Activated CD4-positive, alpha-beta T cell treated with anti-CD3 and anti-CD28 coated beads, Interleukin-2, amount 50 U/mL, for 24 hours (primary cell): ENCODE data around the gene GNAL.
"Not testable (repeated sequence)": the region's sequence is repeated elsewhere in the genome, so short reads cannot be mapped to it uniquely, and the experiment has no call there.

Experiments
- DNase-seq, 2 donors: peaks; one replicate each; pipeline ENCODE4 v3.0.0-alpha.2; 2020; ENCODE audit warnings: low read depth in 1 of 2, low spot score in 1 of 2

GNAL gene

DNA sequence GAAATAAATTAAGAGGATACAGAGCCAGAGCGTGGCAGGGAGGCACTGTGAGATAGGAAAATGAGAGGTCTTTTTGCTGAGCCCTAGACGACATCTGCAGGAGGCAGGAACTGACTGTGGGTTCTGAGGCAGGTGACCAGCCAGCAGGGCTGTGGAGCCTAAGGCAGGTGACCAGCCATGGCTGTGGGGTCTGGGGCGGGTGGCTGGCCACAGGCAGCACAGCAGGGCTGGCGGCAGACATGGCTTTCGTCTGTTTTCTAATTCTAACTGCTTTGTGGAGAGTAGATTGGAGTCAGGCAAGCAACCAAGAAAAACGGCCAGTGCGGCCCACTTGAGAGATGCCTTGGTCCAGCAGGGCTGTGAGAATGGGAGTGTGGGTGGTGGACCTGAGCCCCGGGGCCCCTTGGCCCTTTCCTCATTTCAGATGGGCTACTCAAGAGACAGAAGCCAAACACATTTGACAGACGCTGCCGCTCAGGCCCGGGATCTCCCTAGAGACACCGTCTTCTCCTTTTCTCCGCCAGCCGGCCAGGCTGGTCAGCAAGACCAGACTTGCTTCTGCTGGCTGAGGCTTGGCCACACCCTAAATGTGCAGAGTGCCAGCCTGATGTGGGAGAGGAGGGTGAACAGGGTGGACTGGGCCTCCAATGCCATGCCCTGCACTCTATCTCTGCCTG, 19.7 kb upstream of the GNAL start:
- no peak for DNase-seq

DNA sequence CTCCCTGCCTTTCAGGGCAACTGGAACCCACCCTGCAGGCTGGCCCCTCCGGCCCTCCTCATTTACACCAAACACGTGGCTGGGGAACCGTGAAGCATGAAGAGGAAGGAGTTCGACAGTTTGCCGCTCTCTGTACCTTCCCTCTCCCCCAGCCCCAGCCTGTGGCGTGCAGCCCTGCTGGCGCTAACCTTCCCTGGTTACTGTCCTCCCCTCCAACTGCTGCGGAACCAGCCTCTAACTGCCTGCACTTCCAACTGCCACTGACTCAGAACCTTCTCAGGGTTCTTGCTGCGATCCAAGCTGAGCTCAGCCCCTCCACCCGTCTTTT, 19.2 kb upstream of the GNAL start:
- DNase-seq: no peak

DNA sequence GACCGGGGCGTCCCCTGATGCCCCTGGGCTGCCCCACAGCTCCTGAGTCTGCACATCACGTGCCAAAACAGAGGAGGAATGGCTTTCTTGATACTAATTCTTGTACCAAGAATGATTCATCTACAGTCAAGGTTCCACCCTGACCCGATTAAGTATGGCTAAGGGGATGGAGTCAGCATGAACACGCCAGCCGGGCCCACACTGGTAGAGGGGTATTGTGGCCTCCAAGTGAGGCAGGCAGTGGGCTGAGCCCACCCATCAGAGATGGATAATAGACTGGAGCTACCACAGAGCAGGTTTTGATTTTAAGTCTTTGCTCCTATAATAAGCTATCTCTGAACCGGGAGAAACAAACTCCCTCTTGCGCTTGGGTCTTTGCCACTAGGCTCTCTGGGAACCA, 17.9 kb upstream of the GNAL start:
- no peak for DNase-seq

DNA sequence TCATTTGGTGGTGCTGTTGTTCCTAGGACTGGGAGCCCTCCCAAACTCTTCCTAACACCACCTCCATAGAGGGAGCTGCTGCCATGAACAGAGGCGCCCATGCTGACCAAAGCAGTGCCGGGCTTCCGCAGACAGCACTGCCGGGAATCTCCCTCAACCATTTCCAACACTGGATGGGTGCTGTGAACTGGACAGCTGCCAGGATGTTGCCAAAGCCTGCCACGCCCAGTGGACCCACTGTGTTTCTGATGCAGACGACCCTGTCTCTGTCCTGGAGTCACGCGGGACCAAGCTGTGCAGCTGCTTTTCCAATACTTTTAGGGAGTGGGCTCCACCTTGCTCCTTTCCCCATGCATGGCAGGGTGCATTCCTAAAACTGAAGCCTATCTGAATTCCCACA, 16.9 kb upstream of the GNAL start:
- no peak for DNase-seq

DNA sequence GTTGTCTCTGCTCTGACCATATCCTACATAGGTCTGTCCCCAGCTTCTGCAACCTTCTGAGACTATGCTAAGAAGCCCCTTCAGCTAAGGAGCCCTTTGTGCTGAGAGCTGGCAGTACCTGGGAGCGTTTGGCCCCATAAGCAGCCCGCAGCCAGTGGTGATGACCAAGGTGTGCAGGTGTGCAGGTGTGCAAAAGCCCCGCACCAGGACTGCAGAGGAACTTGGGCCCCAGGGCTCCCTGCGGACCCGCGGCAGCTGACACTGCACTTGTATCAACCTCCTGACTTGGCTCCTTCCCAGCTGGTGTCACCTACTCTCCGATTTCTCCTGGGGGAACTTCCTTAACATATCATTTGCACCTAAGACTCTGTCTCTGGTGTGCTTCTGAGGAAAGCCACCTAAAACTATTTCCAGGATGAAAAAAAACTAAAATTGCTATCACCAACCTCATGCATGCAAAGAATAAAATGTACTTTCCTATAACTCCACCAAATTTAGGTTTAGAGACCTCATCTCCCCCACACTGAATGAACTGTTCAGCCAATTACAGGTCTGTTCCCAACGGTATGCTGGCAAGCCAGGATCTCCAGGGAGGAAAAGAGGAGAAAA, 16.1 kb upstream of the GNAL start:
- no peak for DNase-seq

DNA sequence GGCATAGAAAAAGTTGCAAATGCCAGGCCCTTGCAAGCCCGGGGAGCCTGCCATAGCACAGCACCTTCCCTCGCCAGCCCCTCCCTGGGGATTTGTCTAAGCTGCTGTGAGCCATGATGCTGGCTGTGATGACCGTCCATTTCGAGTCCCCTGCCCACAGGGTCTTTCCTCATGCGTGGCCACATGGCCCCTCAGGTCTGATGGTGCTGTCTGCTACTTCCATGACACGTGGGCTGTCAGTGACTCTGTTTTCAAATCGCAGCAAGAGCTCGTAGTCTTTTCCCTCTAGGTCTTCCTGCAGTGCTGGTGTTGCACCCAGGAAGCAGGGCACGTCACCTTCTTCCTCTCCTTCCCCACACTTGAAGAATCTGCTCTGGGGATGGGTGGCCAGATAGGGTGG, 15.5 kb upstream of the GNAL start:
- no peak for DNase-seq

DNA sequence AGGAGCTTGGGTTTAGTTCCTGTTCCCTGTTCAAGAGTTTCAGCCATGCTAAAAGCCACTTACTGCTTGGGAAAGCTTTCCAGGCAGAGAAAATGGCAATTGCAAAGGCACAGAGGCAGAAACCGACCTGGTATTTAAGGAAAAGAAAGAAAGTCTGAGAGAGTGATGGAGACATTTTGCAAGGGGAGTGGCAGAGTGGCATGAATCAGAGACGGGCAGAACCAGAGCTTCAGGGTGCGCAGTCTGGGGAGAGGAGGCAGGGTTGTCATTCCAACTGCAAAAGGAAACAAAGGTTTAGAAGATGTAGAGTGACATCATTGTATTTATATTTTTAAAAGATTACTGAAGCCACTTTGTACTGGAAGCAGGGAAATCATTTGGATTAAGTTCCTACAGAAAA, 14.9 kb upstream of the GNAL start:
- DNase-seq: no peak

DNA sequence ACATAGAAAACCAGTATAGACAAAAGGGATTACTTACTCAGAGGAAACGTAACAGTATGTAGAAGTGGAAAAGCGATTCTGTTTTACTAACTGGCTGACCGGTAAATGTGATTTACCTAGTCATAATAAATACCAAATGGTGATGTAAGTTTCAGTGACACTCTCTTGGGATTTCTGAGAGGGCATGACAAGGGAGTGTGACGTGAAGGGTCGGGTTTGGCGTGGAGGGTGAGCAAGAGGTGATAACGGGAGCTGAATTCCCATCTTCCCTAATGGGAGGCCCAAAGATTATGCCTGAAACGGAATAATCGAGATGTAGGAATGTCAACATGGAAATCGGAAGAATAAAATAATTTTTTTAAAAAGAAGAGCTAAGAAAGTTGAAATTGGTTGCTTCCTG, 12.7 kb upstream of the GNAL start:
- no peak for DNase-seq

DNA sequence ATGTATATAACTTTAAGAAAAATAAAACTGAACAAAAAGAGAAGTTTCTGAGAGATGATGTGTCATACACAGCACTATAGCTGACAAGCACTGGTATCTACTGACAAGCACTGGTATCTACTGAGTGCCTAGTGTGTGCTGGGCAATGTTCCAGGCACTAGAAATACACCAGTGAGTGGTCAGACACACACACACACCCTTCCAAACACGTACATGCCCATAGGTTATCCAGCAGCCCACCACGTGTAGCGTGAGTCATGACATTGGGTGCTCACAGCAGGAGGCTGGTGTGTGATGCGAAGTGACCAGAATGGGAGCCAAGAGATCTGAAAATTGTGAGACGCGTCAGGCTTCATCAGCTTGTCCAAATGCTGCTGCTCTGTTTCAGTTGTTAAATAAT, 12.2 kb upstream of the GNAL start:
- no peak for DNase-seq

DNA sequence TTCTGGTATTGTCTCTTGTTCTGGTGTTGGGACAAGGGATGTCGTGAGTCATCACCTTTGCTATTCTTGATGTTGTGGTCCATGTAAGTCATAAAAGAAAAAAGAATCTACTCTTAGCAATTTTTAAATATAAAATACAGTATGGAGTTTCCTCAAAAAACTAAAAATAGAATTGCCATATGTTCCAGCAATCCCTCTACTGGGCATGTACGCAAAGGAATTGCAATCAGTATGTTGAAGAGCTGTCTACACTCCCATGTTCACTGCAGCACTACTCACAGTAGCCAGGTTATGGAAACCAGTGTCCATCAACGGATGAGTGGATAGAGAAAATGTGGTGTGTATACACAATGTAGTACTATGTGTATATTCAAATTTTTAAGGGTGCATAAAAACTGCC, 10.9 kb upstream of the GNAL start:
- DNase-seq: no peak

DNA sequence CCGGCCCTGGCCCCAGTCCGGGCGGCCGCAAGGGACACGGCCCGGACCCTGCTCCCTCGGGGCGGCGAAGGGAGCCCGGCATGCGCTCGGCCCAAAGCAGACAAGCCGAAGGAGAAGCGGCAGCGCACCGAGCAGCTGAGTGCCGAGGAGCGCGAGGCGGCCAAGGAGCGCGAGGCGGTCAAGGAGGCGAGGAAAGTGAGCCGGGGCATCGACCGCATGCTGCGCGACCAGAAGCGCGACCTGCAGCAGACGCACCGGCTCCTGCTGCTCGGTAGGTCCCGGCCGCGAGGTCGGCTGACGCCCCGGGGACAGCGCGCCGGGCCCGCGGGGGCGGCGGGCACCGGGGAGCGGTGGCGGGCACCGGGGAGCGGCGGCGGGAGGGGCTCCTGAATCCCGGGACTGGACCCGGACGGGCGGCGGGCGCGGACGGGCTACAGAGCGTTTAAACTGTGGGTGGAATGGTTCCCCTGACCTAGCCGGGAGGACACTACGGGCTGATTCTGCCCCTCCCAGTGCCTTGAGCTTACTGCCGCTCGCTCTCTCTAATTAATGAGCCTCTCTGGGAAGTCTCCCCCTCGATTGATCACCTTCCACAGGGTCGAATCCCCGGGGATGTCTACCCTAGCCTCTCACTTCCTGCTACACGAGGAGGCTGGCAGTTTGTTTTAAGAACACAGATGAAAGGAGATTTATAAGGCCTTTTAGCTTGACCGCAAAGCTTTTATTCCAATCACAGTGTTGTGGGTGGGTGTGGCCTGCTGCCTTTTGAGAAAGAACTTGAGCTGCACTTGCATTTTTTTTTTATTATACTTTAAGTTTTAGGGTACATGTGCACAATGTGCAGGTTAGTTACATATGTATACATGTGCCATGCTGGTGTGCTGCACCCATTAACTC, 853 bp downstream of the GNAL start:
- DNase-seq: no peak

DNA sequence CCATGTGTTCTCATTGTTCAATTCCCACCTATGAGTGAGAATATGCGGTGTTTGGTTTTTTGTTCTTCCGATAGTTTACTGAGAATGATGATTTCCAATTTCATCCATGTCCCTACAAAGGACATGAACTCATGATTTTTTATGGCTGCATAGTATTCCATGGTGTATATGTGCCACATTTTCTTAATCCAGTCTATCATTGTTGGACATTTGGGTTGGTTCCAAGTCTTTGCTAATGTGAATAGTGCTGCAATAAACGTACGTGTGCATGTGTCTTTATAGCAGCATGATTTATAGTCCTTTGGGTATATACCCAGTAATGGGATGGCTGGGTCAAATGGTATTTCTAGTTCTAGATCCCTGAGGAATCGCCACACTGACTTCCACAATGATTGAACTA, 1.6 kb downstream of the GNAL start:
- DNase-seq: not testable (repeated sequence)

DNA sequence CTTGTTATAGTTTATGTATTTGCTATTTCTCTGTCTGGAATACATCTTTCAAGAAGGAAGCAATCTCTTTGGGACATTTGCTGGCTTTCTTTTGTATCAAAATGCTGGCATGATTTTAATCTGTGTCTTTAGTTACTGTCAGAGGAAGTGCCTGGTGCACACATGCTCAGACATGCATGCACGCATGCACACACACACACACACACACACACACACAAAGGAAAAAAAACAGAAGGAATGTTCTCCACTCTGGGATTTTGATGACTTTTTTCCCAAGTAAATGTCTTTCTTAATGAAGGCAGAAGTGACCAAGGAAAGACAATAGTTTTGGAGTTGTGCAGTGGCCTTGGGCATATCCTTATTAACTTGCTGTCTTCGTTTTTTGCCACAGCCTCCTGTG, 6.7 kb downstream of the GNAL start:
- no peak for DNase-seq

DNA sequence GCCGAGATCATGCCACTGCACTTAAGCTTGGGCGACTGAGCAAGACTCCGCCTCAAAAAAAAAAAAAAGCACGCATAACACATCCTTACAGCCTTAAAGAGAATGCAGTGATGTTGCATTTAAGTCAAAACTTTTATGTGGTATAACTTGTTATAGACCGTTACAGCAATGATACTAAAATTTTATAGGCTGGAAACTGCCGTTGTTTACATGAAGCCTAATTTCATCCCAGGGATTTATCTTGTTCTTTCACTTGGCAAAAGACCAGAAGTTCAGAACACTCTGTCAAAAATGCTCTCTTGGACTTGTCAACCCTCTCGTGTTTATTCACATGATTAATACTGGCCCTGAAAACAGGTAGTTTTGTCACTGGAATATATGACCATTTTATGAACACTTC, 7.4 kb downstream of the GNAL start:
- no peak for DNase-seq

DNA sequence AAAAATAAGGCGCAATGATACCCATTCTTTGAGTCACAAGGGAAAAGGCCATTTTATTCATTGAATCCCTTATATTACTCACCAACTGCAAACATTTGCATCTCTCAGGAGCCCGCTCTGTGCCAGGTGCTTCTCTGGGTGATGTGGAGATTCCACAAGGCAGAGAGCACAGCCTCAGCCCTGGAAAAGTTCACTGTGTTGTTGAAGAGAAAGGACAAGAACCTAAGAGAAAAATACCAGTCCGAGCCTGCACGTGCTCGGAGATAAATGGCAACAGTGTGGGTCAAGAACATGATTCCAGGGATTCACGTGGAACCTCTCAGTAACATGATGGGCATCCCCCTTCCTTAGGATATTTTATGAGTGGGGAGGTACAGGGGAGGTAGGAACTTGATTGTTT, 11.8 kb downstream of the GNAL start:
- no peak for DNase-seq

DNA sequence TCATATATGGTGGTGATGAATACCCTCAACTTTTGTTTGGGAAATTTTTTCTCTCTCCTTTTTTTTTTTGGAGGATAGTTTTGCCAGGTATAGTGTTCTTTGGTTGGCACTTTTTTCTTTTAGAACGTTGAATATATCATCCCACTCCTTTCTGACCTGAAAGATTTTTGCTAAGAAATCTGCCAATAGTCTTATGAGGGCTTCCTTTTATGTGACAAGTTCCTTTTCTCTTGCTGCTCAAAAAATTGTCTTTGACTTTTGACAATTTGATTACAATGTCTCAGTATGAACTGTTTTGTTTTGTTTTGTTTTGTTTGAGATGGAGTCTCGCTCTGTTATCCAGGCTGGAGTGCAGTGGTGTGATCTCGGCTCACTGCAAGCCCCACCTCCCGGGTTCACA, 21.5 kb downstream of the GNAL start:
- DNase-seq: no peak

DNA sequence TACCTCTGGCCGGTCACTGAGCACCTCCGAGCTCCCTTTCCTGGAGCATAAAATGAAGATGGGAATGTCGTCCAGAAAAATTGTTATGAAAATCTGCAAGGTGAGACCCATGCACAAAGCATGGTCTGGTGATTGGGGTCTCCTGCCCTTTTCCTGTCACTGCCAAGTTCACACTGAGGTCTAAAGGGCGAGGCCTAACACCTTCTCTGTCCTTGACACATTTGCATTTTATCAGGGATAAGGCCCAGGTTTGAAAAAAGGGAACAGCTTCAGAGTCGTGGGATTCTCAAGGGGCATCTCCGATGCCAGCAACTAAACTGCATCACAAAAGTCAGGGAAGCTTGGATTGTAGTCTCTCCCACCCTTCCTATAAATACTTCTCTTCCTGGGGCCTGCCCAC, 24.7 kb downstream of the GNAL start:
- DNase-seq: no peak

DNA sequence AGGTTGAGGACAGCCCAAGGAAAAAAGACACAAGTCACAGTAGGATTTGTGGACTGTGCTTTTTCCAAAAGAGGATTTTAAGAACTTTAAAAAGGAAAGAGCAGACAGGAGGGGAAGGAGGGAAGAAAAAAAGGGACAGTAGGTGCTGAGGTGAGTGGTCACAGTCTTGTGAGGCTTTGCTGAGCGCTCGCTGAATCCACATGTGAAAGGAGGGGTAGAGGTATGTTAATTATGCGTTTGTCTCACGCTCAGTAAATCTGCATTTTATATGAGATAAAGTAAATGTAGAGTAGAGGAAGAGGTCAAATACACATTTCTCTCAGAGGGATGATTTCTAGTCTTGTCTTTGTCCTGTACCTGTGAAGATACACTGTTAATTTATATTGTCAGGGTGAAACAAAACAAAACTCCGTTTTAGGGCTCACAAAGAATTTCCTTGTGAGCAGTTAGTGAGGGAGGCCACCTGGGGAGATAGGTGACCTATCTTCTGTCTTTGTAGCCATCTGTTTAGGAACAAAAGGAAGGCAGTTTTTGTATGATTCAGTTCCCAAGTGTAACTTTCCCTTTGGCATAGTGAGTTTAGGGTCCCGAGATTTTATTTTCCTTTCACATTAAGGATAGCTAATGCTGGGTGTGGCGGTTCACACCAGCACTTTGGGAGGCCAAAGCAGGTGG, 25.3 kb downstream of the GNAL start:
- no peak for DNase-seq

DNA sequence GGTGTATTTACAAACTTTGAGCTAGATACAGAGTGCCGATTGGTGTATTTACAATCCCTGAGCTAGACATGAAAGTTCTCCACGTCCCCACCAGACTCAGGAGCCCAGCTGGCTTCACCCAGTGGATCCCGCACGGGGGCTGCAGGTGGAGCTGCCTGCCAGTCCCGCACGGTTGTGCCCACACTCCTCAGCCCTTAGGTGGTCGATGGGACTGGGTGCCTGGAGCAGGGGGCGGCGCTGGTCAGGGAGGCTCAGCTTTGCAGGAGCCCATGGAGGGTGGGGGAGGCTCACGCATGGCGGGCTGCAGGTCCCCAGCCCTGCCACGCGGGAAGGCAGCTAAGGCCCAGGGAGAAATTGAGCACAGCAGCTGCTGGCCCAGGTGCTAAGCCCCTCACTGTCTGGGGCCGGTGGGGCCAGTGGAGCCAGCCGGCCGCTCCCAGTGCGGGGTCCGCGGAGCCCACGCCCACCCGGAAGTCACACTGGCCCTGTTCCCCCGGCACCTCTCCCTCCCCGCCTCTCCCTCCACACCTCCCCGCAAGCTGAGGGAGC, 27.8 kb downstream of the GNAL start:
- not testable (repeated sequence) for DNase-seq

DNA sequence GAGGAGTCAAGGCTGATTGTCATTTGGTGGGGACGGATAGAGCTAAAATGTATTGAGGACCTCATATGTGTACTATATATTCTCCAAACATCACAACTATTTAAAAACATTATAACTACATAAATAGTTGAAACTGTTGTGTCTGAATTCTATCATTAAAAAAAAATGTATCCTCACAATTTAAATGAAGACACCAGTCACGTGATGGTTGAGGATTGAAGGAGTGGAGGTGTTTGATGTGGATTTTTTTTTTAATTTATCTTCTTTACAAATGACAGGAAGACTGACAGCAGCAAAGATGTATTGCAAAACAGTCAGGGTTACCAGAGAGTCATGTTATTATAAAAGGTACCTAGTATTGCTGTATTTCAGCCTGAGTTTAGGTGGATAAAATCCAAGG, 30.0 kb downstream of the GNAL start:
- DNase-seq: no peak

DNA sequence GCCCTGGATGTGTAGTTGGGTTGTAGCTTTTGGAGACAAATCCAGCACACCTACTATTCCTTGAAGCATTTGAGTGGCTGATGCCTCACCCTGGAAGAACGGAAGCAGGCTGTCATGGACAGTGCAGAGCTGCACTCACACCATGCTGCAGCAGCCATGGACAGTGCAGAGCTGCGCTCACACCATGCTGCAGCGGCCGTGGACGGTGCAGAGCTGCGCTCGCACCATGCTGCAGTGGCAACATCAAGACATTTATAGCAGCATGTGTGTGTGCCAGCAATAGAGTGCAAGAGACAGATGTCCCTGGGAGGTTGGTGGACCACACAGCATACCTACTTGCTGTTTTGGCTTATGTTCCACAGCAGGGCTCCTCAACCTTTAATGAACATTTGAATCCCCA, 30.6 kb downstream of the GNAL start:
- DNase-seq: no peak

DNA sequence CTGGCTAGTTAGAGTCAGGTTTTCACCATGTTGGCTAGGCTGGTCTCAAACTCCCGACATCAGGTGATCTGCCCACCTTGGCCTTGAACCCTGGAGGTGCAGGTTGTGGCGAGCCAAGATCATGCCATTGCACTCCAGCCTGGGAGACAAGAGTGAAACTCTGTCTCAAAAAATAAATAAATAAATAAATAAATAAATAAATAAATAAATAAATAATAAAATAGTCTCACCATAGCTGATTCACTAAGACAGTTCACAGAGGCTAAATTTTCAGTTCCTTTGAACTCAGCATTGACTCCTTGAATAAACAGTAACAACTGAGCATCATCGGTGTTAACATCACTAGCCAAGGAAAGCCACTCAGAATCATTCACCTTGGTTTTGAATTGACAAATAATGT, 32.7 kb downstream of the GNAL start:
- DNase-seq: no peak
